ENCODE results near the gene MED12.

The MED12 gene
- long read RNA-seq, donor 1, partial matches to known transcripts: 5 of 5 reads
- long read RNA-seq, donor 1, other reads (novel, unspliced or antisense): 0 of 5 reads
- long read RNA-seq, donor 2: 0 reads
- long read RNA-seq, donor 3, full-length matches to known transcripts: 1 of 7 reads
- long read RNA-seq, donor 3, partial matches to known transcripts: 6 of 7 reads
- long read RNA-seq, donor 3, other reads (novel, unspliced or antisense): 0 of 7 reads
- long read RNA-seq, donor 4, partial matches to known transcripts: 8 of 9 reads
- long read RNA-seq, donor 4, other reads (novel, unspliced or antisense): 0 of 9 reads
- long read RNA-seq, donor 5: 0 reads
- long read RNA-seq, donor 6, partial matches to known transcripts: 0 of 1 reads
- long read RNA-seq, donor 6, other reads (novel, unspliced or antisense): 0 of 1 reads
- long read RNA-seq, donor 7, partial matches to known transcripts: 10 of 11 reads
- long read RNA-seq, donor 7, other reads (novel, unspliced or antisense): 0 of 11 reads
- long read RNA-seq, donor 8, partial matches to known transcripts: 8 of 9 reads
- long read RNA-seq, donor 8, other reads (novel, unspliced or antisense): 0 of 9 reads

GRCh38 chrX:71118032-71118984, at the start of gene MED12:
TSS of gene MED12 (plus strand) at chrX:71118596. CDS start at chrX:71118755, 159 bp downstream.
- DNase-seq: peak; percentile 64

GRCh38 chrX:71070531-71070930, 47.9 kb upstream of the MED12 start:
- no peak for DNase-seq

GRCh38 chrX:71081330-71082123, 36.9 kb upstream of the MED12 start:
- no peak for DNase-seq

- DNase-seq: no peak
Measured at GRCh38 chrX:71082124-71082647, 36.2 kb upstream of the MED12 start.

- DNase-seq: no peak
Measured at GRCh38 chrX:71082822-71083221, 35.6 kb upstream of the MED12 start.

GRCh38 chrX:71085900-71086299, 32.5 kb upstream of the MED12 start:
- DNase-seq: no peak

- DNase-seq: no peak
Measured at GRCh38 chrX:71091263-71091662, 27.1 kb upstream of the MED12 start.

DNA sequence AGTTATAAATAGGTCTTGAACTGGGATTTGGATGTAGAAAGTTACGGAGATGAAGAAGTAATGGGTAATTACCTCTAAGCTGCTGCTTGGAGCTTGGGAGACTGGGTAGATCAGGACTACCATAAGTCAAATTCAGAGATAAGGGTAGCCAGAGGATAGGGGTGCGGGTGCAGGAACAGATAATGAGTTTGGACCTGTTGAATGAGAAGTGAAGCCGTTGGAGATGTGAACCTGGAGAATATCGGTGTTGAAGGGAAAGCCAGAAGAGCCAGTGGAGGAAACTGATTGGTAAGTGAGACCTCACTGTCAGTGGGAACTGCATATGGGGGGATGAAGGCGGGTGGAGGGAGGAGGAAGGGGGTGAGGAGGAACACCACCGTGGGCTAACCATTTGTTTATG, 23.4 kb upstream of the MED12 start:
- DNase-seq: no peak

GRCh38 chrX:71095555-71095980, 22.8 kb upstream of the MED12 start, which contains the start of gene FOXO4:
TSS of gene FOXO4 (plus strand) at chrX:71095851. CDS start at chrX:71096529, 678 bp downstream.
- DNase-seq: peak; percentile 47

- peak; percentile 61 for DNase-seq
Measured at GRCh38 chrX:71095981-71096759, 22.2 kb upstream of the MED12 start.

DNA sequence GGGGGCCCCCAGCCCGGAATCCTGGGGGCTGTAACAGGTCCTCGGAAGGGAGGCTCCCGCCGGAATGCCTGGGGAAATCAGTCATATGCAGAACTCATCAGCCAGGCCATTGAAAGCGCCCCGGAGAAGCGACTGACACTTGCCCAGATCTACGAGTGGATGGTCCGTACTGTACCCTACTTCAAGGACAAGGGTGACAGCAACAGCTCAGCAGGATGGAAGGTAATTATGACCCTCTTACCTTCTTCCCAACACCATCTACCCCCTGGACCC, 21.7 kb upstream of the MED12 start:
- DNase-seq: no peak

DNA sequence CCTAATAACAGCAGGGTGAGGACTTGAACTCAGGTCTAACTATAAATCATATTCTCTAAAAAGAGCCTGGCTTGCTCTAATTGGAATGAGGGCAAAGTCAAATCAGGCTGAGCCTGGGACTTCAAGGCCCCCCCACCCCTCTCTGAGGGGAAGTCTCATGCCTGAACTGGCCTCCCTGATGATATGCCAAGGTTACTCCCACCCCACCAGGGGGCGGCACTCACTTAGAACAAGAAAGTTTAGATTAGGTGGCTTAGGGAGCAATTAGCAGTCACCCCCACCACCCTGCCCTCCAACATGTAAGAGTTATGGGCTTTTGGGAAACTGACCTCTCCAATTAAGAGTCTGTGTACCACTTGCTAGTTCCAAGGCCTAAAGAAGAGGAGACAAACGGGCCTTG, 20.1 kb upstream of the MED12 start:
- DNase-seq: no peak

DNA sequence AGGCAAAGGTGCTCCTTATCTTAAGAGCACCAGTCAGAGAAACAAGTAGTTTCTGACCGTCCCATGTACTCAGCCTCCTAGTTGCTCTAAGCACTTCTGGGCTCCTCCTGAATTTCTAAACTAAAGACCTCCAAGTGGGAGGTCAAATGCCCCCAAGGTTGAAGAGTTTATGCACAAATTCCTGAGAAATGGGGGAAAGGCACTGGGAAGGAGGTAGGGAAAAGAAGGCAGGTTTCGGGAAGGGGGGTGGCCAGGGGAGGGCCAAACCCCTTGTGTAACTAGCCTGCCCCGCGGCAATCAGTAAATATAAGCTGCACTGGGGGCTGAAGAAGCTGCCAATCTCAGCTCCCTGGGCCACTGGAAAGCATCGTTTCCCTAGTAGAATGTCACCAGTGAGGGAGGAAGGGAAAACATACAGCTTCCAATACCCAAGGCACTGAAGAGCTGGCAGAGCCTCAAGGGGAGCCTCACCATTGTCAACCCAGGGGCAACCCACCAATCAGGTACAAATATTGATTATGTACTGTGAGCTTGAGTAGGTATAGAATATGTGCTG, 19.4 kb upstream of the MED12 start:
- no peak for DNase-seq

DNA sequence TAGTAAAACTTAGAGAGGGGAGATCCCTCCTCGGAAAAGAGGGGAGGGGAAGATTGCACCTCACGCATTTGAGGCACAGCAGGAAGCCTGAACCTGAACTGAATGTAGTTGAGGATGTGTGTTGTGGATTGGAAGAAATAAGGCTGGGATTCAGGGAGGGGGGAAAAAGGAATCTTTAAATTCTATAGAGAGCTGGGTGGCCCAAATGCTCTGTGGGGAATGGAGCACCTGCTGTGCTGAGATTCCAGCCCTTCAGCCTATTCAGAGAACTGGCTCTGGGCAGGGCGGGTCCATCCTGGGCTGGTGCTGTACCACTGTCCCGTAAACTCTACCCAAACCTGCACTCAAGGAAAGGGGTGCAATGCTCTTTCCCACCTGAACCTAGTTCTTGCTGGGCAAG, 18.7 kb upstream of the MED12 start:
- no peak for DNase-seq

DNA sequence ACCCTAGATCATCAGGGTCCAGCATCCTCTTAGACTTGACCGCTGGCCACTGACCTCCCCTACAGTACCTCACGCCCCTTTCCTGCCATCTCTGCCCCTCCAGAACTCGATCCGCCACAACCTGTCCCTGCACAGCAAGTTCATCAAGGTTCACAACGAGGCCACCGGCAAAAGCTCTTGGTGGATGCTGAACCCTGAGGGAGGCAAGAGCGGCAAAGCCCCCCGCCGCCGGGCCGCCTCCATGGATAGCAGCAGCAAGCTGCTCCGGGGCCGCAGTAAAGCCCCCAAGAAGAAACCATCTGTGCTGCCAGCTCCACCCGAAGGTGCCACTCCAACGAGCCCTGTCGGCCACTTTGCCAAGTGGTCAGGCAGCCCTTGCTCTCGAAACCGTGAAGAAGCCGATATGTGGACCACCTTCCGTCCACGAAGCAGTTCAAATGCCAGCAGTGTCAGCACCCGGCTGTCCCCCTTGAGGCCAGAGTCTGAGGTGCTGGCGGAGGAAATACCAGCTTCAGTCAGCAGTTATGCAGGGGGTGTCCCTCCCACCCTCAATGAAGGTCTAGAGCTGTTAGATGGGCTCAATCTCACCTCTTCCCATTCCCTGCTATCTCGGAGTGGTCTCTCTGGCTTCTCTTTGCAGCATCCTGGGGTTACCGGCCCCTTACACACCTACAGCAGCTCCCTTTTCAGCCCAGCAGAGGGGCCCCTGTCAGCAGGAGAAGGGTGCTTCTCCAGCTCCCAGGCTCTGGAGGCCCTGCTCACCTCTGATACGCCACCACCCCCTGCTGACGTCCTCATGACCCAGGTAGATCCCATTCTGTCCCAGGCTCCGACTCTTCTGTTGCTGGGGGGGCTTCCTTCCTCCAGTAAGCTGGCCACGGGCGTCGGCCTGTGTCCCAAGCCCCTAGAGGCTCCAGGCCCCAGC, 17.6 kb upstream of the MED12 start:
- DNase-seq: no peak

- no peak for DNase-seq
Measured at GRCh38 chrX:71102292-71102691, 16.1 kb upstream of the MED12 start.

GRCh38 chrX:71103110-71103983, 15.0 kb upstream of the MED12 start:
- DNase-seq: peak; percentile 31

GRCh38 chrX:71105628-71106027, 12.8 kb upstream of the MED12 start:
- no peak for DNase-seq

- DNase-seq: no peak
Measured at GRCh38 chrX:71106427-71106826, 12.0 kb upstream of the MED12 start, which contains the start of gene CXorf65. TSS of gene CXorf65 (minus strand) at chrX:71106740. CDS start at chrX:71106556, 184 bp downstream.
